ENCODE results near the gene UCN2. TPM values are rescaled to one million over a fixed set of nuclear protein-coding genes. Genes with fewer than 3 reads are reported as not detected.

UCN2 gene, protein sequence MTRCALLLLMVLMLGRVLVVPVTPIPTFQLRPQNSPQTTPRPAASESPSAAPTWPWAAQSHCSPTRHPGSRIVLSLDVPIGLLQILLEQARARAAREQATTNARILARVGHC
- total RNA-seq: not detected in 2 replicates

DNA sequence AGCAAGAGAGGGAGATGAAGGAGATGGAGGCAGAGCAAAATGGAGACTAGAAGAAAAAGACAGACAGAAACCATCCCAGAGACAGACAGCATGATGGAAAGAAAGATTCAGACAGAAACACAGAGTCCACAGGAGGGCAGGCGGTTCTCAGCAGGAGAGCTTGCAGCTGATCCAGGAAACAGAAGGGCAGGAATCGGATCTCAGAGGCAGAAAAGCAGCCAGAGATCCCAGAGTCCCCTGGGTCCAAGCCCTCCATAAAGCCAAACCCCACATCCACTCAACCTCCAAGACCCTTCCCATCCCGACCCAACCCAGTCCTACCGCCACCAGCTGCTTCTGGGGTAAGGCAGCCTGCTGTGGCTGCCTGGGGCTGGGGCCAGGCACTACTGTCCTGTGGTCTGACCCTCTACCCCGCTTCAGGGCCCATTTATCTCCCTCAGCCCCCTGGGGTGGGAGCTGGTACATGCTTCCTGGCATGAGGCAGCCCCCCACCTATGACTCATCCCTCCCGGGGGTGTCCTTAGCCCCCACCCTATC lies at the start of gene UCN2:
Gene UCN2, minus strand, starts transcription at position 400 of the 537 bp plus-strand sequence. CDS start 657 bp downstream, outside the sequence.

GRCh38 chr3:48609088-48610005 lies 45.8 kb upstream of the UCN2 start, which contains the start of gene UQCRC1:
UQCRC1 (minus strand) TSS chr3:48609646; CDS start chr3:48609620, 26 bp downstream.

GRCh38 chr3:48595075-48595525 lies 31.5 kb upstream of the UCN2 start, which contains the start of gene COL7A1:
COL7A1 (minus strand) TSS chr3:48595329; CDS start chr3:48595159, 170 bp downstream.

DNA sequence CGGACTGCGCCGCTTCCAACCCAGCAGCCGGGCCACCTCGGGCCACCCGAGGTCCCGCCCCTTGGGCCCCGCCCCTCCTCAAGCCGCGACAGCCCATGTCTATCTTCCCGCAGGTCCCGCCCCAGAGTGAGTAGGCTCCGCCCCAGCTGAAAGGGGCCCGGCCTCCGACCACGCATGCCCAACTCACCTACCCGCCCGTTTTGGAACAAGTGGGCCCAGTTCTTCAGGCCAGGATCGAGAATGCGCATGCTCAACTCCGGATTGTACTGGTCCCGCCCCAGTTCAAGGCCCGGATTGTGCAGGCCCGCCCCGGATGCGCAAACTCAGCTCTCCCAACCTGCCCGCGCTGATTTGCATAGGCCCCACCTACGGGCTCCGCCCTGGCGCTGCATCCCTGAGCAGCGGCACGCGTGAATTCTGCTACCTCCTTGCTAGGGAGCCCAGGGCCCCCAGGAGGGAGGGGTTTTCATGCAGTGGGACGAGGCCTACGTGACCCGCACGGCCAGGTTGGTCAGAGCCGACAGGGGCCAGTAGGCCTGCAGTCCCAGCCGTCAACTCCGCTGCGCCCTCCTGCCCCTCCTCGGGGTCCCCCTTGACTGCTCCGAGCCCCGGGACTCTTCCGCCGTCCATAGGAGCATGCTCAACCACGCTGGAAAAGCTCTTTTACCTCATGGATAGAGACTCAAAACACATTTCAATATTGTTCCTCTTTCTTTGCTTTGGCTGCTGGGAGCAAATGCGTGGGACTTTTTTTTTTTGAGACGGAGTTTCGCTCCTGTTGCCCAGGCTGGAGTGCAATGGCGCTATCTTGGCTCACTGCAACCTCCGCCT lies 6.6 kb downstream of the UCN2 start, which contains the start of gene PFKFB4:
Gene PFKFB4, minus strand, starts transcription at position 8 of the 831 bp plus-strand sequence. CDS start 26 bp downstream, outside the sequence.

Other genes with a start within 250 kb of the UCN2 start
- gene SPINK8, start 230.1 kb downstream of the UCN2 start, total RNA-seq: not detected in 2 replicates
- not detected in 2 replicates for gene FBXW12, start 191.6 kb downstream of the UCN2 start, total RNA-seq
- 9.0 and 13.3 TPM in 2 replicates for gene PLXNB1, start 133.7 kb downstream of the UCN2 start, total RNA-seq
- 20.1 and 24.6 TPM in 2 replicates for gene CCDC51, start 123.7 kb downstream of the UCN2 start, total RNA-seq
- 194 and 435 TPM in 2 replicates for gene TMA7, start 123.5 kb downstream of the UCN2 start, total RNA-seq
- 6.2 and 10.6 TPM in 2 replicates for gene ATRIP, start 117.0 kb downstream of the UCN2 start, total RNA-seq
- 89.6 and 208 TPM in 2 replicates for gene SHISA5, start 59.6 kb downstream of the UCN2 start, total RNA-seq
- 2.9 and 3.0 TPM in 2 replicates for gene PFKFB4, start 7.0 kb downstream of the UCN2 start, total RNA-seq
- 0.76 and 1.9 TPM in 2 replicates for gene COL7A1, start 31.5 kb upstream of the UCN2 start, total RNA-seq
- gene UQCRC1, start 45.9 kb upstream of the UCN2 start, total RNA-seq: 369 and 467 TPM in 2 replicates
- gene TMEM89, start 58.0 kb upstream of the UCN2 start, total RNA-seq: not detected in 2 replicates
- gene SLC26A6, start 71.7 kb upstream of the UCN2 start, total RNA-seq: 12.3 and 30.5 TPM in 2 replicates
- under 0.01 and 0.15 TPM in 2 replicates for gene CELSR3, start 99.1 kb upstream of the UCN2 start, total RNA-seq
- 3.6 and 4.7 TPM in 2 replicates for gene NCKIPSD, start 122.1 kb upstream of the UCN2 start, total RNA-seq
- 43.9 and 49.4 TPM in 2 replicates for gene IP6K2, start 153.4 kb upstream of the UCN2 start, total RNA-seq